K562 (cell line): ENCODE results near the gene WASF2. TPM values are rescaled to one million over a fixed set of nuclear protein-coding genes. Genes with fewer than 3 reads are reported as not detected.
A peak's percentile ranks its signal among the peaks of the same experiment; 100 is the strongest.
"Not testable (repeated sequence)": the region's sequence is repeated elsewhere in the genome, so short reads cannot be mapped to it uniquely, and the experiment has no call there.

ENCODE experiments used
- ATAC-seq: fragments of 200-7000 bp; cut with Tn5 transposase; 3 replicates; pipeline ENCODE4 v1.9.1; 2020; ENCODE audit warnings: moderate library complexity
- BruUV-seq: library from RNA; stranded (reverse); fragments of 400-500 nt; replicated peaks from 2 replicates; lab custom pipeline; 2021; lab: Mats Ljungman, UMichigan
- CTCF ChIA-PET: fragments of 300-600 bp; formaldehyde crosslinking; extraction: SDS; loops from one replicate; lab custom pipeline; 2021; ENCODE audit warnings: low intra/inter-chr PET ratio; lab: Yijun Ruan, JAX
- POLR2A ChIA-PET: fragments of 300-600, 350-650 bp; sonication (Branson Sonifier 250); formaldehyde crosslinking; extraction: SDS; loops from one replicate; lab custom pipeline; 2021; ENCODE audit warnings: antibody characterized with exemption, inconsistent platforms; lab: Yijun Ruan, JAX
- DNase-seq, 4 experiments: peaks; one replicate each; pipeline versions ENCODE4 v3.0.0 to v3.0.0-alpha.2; 2011 to 2018; ENCODE audit warnings: low spot score in 3 of 4, mixed read lengths in 3 of 4; ENCODE audit errors: extremely low read depth in 1 of 4
- FAIRE-seq: peaks from 2 replicates; lab custom pipeline; 2011; peaks lifted over from hg19 to GRCh38; lab: Jason Lieb, UNC
- H2AFZ ChIP-seq: 2 replicates; pipeline ENCODE4 v1.6.0; 2011; ENCODE audit warnings: low read depth, low read length, control low read depth, inconsistent platforms
- H3K27ac ChIP-seq: fragments of 200-600 bp; 3 replicates; pipeline ENCODE4 v1.8.0; 2011; ENCODE audit warnings: low read depth, mild to moderate bottlenecking, control low read depth, inconsistent platforms, low read length, moderate library complexity, mixed read lengths; ENCODE audit errors: extremely low read depth
- H3K27me3 ChIP-seq, 2 experiments: fragments of 300-600 bp in 1 of 2; 2 replicates in 1 of 2; 3 replicates in 1 of 2; pipeline versions ENCODE4 v1.6.0 to v1.8.0; 2011; ENCODE audit warnings: inconsistent platforms in 2 of 2, low read length in 2 of 2, mild to moderate bottlenecking in 1 of 2, mixed read lengths in 1 of 2, moderate library complexity in 1 of 2; ENCODE audit not compliant: control insufficient read depth in 2 of 2, insufficient read depth in 2 of 2
- H3K36me3 ChIP-seq: fragments of 300-600 bp; 3 replicates; pipeline ENCODE4 v1.8.0; 2011; ENCODE audit warnings: mild to moderate bottlenecking, low read length, inconsistent platforms; ENCODE audit not compliant: control insufficient read depth, insufficient read depth
- H3K4me1 ChIP-seq, 2 experiments: fragments of 200-600 bp in 1 of 2; replicated peaks in 1 of 2; 2 replicates in 1 of 2; 3 replicates in 1 of 2; pipeline versions ENCODE4 v1.5.1 to v1.8.0; 2011; ENCODE audit warnings: inconsistent platforms in 2 of 2, low read length in 2 of 2, mild to moderate bottlenecking in 1 of 2, mixed read lengths in 1 of 2, moderate library complexity in 1 of 2; ENCODE audit not compliant: control insufficient read depth in 2 of 2, insufficient read depth in 2 of 2
- H3K4me2 ChIP-seq: 2 replicates; pipeline ENCODE4 v1.6.1; 2011; ENCODE audit warnings: low read length, control low read depth, inconsistent platforms, mixed read lengths; ENCODE audit not compliant: insufficient read depth
- H3K4me3 ChIP-seq: fragments of 200-600 bp; sonication (generic), shearing (Covaris generic); 2 replicates; pipeline ENCODE4 v1.5.1; 2016; ENCODE audit warnings: control low read depth, inconsistent platforms
- H3K79me2 ChIP-seq: fragments of 200-600 bp; 3 replicates; pipeline ENCODE4 v1.8.0; 2011; ENCODE audit warnings: low read length, inconsistent platforms; ENCODE audit not compliant: control insufficient read depth, insufficient read depth
- H3K9ac ChIP-seq, 2 experiments: 2 replicates each; pipeline versions ENCODE4 v1.6.0 to v1.6.1; 2011; ENCODE audit warnings: low read depth in 2 of 2, low read length in 2 of 2, control low read depth in 1 of 2, inconsistent platforms in 1 of 2, mild to moderate bottlenecking in 1 of 2, mixed read lengths in 1 of 2; ENCODE audit not compliant: insufficient read depth in 1 of 2
- H3K9me1 ChIP-seq: one replicate; pipeline ENCODE4 v1.6.0; 2011; ENCODE audit warnings: inconsistent platforms, mild to moderate bottlenecking, low read length, moderate library complexity; ENCODE audit not compliant: control insufficient read depth, insufficient read depth
- H3K9me3 ChIP-seq: replicated peaks from 2 replicates; pipeline ENCODE4 v1.5.1; 2011; ENCODE audit warnings: low read depth, low read length, inconsistent platforms; ENCODE audit not compliant: control insufficient read depth, insufficient read depth
- H4K20me1 ChIP-seq: replicated peaks from 2 replicates; pipeline ENCODE4 v1.6.1; 2011; ENCODE audit warnings: low read length, inconsistent platforms, mixed read lengths; ENCODE audit not compliant: control insufficient read depth, insufficient read depth
- BRD9 ChIP-seq: fragments of 450-650 bp; IDR thresholded peaks from 2 replicates; pipeline ENCODE4 v1.6.1; 2018; ENCODE audit warnings: low read depth; ENCODE audit not compliant: partially characterized antibody
- CBFA2T3 ChIP-seq: fragments of 450-650 bp; IDR thresholded peaks from 2 replicates; pipeline ENCODE4 v1.6.1; 2017
- ZNF121 ChIP-seq: sonication (generic); formaldehyde crosslinking; conservative IDR thresholded peaks from 2 replicates; pipeline ENCODE4 v1.8.0; 2022; ENCODE audit warnings: missing genetic modification reagents
- WGBS: fragments of 100-300 bp; shearing (Covaris generic); methylation state at CpG from one replicate; pipeline ENCODE4 v1.1.6; 2016; ENCODE audit warnings: low coverage, mixed read lengths; ENCODE audit not compliant: insufficient coverage; ENCODE audit errors: missing lambda C conversion rate; 5-methylcytosine and 5-hydroxymethylcytosine counted together
- in situ Hi-C: fragments of 300-500 bp; cut with MboI; formaldehyde crosslinking; loops from 4 replicates; pipeline ENCODE4 v1.15.0; 2018; ENCODE audit warnings: inconsistent platforms, mixed read lengths
- intact Hi-C: fragments of 100-400 bp; cut with micrococcal nuclease; formaldehyde crosslinking; loops from 2 replicates; pipeline ENCODE4 v1.14.2; 2022
- polyA plus RNA-seq, 8 experiments: library from polyadenylated mRNA; depleted of rRNA in 4 of 8; stranded (reverse) in 5 of 8; unstranded in 3 of 8; fragments of >200 nt; fragmentation: Nextera tagmentation in 2 of 8; fragmentation: Illumina TruSeq in 1 of 8; extraction: Ambion mirVana in 2 of 8; extraction: Trizol in 1 of 8; gene quantifications; 2 replicates each; pipeline versions ENCODE4 v1.2.1 to v1.2.3, GENCODE V29; 2011 to 2014; ENCODE audit warnings: inconsistent platforms in 1 of 8, missing spikeins in 1 of 8
- total RNA-seq, 7 experiments: library from RNA; depleted of rRNA in 6 of 7; stranded (reverse); fragments of >200 nt in 6 of 7; fragmentation: Illumina TruSeq in 2 of 7; extraction: Trizol in 2 of 7; gene quantifications; 2 replicates each; pipeline versions ENCODE4 v1.2.1 to v1.2.3, GENCODE V29; 2011 to 2021; ENCODE audit warnings: low replicate concordance in 1 of 7
- TF ChIP-seq, protein P1 (sequence below): fragments of 200-400 bp; formaldehyde crosslinking; IDR thresholded peaks from 2 replicates; pipeline ENCODE4 v1.6.1; 2017; ENCODE audit warnings: mild to moderate bottlenecking, low read depth, low read length, moderate library complexity
- TF ChIP-seq, protein P2 (sequence below): fragments of 250-450 bp; sonication (Bioruptor Pico); IDR thresholded peaks from 2 replicates; pipeline ENCODE4 v1.4.0; 2020
- TF ChIP-seq, protein P3 (sequence below): IDR thresholded peaks from 2 replicates; pipeline ENCODE4 v1.6.1; 2011; ENCODE audit not compliant: insufficient read length; ENCODE audit errors: extremely low read depth

WASF2 gene
- total and polyA plus RNA-seq, 9 of the 15 experiments (the other 6 are each of a cell fraction or from before 2014, with no cell fraction given) = 8.2 to 163 (median 31.2) TPM

DNA sequence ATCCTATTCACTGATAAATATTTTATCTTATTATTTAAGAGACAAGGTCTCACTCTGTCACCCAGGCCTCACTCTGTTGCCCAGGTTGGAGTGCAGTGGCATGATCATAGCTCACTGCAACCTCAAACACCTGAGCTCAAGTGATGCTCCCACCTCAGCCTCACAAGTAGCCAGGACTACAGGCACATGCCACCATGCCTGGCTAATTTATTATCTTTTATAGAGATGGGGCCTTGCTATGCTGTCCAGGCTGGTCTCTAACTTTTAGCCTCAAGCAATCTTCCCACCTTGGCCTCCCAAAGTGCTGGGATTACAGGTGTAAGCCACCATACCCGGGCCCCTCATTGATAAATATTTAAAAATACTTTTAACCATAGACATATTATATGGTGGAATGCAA, 57.2 kb downstream of the WASF2 start:
- H3K36me3 ChIP-seq = peaks cover 14% of the 10 kb centered on the region
- H3K27me3 ChIP-seq, FAIRE-seq, H3K9me1 ChIP-seq, H3K9me3 ChIP-seq, ATAC-seq, DNase-seq, H2AFZ ChIP-seq, intact Hi-C loops, H3K9ac ChIP-seq, H3K4me2 ChIP-seq, H3K4me3 ChIP-seq, in situ Hi-C loops, CTCF ChIA-PET, BruUV-seq: not testable (repeated sequence)
- POLR2A ChIA-PET = interaction anchor here (1.0 kb wide), 1 partner anchor 15 kb away, joined by 3 read pairs; no protein-coding TSS in a partner anchor
- 71% methylated on average over 1 of the region's 1 CpG for WGBS
- H3K4me1 ChIP-seq = peaks cover 30 to 71% of the 10 kb centered on the region in 2 experiments
- peaks cover 19% of the 10 kb centered on the region for H4K20me1 ChIP-seq
- H3K79me2 ChIP-seq = peaks cover 94% of the 10 kb centered on the region
- peak; percentile 59 for TF ChIP-seq ZNF121 (CRISPR knock-in tag)
- TF ChIP-seq, all 486 proteins: peak for 1; not testable (repeated sequence) for 485
- not testable (repeated sequence) for H3K27ac ChIP-seq

DNA sequence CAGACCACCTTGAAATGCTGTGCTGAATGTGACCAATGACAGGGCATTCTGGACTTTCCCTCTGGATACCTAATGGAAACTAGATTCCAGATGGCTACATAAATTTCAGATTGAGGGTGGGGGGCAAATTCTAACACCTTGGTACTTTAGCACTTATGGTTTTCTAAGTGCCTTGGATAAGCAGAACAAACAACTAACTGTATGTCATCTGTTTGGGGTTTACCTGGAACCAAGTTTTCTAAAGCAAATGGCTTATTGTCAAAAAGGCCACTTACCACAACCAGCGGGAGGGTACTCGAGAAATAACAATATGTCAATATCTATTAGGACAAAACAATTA, 58.4 kb downstream of the WASF2 start:
- ChIA-PET CTCF (no interaction called here), POLR2A (interaction anchor here (2.4 kb wide), 1 partner anchor 15 kb away, joined by 12 read pairs; no protein-coding TSS in a partner anchor)
- H3K36me3 ChIP-seq = peaks cover 26% of the 10 kb centered on the region
- in situ Hi-C loops (no loop called here), intact Hi-C loops (no loop called here)
- H3K27ac ChIP-seq = peak overlapping the region; percentile 52; the same call in 1 of the 3 replicates
- peaks cover 13% of the 10 kb centered on the region for H3K9me1 ChIP-seq
- H3K9me3 ChIP-seq = no peaks in the 10 kb centered on the region
- H3K27me3 ChIP-seq = no peaks in the 10 kb centered on the region
- H3K9ac ChIP-seq = no peak overlapping the region
- H3K4me3 ChIP-seq = no peak overlapping the region
- H3K4me2 ChIP-seq = no peak overlapping the region
- H4K20me1 ChIP-seq = peaks cover 16% of the 10 kb centered on the region
- no TSS peak for BruUV-seq
- ATAC-seq (no peak), FAIRE-seq (no peak), DNase-seq (no peak)
- H2AFZ ChIP-seq = no peak overlapping the region
- H3K4me1 ChIP-seq = peaks cover 26 to 77% of the 10 kb centered on the region in 2 experiments
- 67% methylated on average over 2 of the region's 2 CpGs for WGBS
- H3K79me2 ChIP-seq = peaks cover 94% of the 10 kb centered on the region
- TF ChIP-seq CBFA2T3 (no peak), BRD9 (no peak)
- TF ChIP-seq, protein P1, sequence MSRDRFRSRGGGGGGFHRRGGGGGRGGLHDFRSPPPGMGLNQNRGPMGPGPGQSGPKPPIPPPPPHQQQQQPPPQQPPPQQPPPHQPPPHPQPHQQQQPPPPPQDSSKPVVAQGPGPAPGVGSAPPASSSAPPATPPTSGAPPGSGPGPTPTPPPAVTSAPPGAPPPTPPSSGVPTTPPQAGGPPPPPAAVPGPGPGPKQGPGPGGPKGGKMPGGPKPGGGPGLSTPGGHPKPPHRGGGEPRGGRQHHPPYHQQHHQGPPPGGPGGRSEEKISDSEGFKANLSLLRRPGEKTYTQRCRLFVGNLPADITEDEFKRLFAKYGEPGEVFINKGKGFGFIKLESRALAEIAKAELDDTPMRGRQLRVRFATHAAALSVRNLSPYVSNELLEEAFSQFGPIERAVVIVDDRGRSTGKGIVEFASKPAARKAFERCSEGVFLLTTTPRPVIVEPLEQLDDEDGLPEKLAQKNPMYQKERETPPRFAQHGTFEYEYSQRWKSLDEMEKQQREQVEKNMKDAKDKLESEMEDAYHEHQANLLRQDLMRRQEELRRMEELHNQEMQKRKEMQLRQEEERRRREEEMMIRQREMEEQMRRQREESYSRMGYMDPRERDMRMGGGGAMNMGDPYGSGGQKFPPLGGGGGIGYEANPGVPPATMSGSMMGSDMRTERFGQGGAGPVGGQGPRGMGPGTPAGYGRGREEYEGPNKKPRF = no peak
- TF ChIP-seq, protein P2, sequence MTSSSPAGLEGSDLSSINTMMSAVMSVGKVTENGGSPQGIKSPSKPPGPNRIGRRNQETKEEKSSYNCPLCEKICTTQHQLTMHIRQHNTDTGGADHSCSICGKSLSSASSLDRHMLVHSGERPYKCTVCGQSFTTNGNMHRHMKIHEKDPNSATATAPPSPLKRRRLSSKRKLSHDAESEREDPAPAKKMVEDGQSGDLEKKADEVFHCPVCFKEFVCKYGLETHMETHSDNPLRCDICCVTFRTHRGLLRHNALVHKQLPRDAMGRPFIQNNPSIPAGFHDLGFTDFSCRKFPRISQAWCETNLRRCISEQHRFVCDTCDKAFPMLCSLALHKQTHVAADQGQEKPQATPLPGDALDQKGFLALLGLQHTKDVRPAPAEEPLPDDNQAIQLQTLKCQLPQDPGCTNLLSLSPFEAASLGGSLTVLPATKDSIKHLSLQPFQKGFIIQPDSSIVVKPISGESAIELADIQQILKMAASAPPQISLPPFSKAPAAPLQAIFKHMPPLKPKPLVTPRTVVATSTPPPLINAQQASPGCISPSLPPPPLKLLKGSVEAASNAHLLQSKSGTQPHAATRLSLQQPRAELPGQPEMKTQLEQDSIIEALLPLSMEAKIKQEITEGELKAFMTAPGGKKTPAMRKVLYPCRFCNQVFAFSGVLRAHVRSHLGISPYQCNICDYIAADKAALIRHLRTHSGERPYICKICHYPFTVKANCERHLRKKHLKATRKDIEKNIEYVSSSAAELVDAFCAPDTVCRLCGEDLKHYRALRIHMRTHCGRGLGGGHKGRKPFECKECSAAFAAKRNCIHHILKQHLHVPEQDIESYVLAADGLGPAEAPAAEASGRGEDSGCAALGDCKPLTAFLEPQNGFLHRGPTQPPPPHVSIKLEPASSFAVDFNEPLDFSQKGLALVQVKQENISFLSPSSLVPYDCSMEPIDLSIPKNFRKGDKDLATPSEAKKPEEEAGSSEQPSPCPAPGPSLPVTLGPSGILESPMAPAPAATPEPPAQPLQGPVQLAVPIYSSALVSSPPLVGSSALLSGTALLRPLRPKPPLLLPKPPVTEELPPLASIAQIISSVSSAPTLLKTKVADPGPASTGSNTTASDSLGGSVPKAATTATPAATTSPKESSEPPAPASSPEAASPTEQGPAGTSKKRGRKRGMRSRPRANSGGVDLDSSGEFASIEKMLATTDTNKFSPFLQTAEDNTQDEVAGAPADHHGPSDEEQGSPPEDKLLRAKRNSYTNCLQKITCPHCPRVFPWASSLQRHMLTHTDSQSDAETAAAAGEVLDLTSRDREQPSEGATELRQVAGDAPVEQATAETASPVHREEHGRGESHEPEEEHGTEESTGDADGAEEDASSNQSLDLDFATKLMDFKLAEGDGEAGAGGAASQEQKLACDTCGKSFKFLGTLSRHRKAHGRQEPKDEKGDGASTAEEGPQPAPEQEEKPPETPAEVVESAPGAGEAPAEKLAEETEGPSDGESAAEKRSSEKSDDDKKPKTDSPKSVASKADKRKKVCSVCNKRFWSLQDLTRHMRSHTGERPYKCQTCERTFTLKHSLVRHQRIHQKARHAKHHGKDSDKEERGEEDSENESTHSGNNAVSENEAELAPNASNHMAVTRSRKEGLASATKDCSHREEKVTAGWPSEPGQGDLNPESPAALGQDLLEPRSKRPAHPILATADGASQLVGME (CRISPR knock-in tag) = no peak
- TF ChIP-seq, protein P3, sequence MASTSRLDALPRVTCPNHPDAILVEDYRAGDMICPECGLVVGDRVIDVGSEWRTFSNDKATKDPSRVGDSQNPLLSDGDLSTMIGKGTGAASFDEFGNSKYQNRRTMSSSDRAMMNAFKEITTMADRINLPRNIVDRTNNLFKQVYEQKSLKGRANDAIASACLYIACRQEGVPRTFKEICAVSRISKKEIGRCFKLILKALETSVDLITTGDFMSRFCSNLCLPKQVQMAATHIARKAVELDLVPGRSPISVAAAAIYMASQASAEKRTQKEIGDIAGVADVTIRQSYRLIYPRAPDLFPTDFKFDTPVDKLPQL = no peak
